ENCODE results near the gene MXRA8.

The MXRA8 gene

DNA sequence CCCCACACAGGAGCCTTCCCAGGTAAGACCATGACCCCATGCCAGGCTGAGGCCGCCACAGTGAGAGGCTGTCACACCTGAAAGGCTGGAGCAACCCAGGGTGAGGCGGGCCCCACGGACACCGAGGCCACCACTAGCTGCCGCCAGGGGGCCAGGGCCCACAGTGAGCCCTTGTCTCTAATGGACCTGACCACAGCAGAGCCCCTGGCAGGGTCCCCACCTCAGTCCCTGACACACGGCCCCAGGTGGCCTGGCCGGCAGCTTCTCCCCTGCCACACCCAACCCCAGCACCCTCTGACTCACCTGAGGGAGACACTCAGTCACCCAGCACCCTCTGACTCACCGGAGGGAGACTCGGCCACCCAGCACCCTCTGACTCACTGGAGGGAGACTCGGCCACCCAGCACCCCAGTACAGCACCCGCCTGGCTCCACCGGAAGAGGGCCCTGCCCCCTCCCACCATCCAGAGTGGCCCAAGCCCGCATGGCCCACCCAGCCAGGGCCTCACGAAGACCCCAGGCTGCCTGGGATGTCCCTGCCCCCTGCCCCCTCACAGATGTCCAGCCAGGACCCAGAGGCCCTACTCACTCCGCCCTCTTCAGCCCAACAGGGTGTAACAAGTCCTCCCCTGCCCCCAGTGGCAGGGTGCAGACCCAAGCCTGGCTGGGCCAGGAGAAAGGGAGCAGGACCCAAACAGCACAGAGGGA lies 13.5 kb downstream of the MXRA8 start:
- no peak overlapping the region for H3K27ac ChIP-seq (ENCODE audit: insufficient read depth, low read length, poor library complexity, severe bottlenecking)
- H3K4me3 ChIP-seq (ENCODE audit: insufficient read depth, low read depth, low read length, poor library complexity, severe bottlenecking), result no peak overlapping the region
- H3K36me3 ChIP-seq (ENCODE audit: control insufficient read depth, insufficient read depth, low read length), result peaks cover 5% of the 10 kb centered on the region
- no peaks in the 10 kb centered on the region for H3K27me3 ChIP-seq (replicated peaks; ENCODE audit: control insufficient read depth, insufficient read depth, low read length, poor library complexity, severe bottlenecking)
- peak in 1 of 3 donors; percentile 29 for DNase-seq
- H3K9me3 ChIP-seq (ENCODE audit: control insufficient read depth, low read length), result no peaks in the 10 kb centered on the region
- H3K4me1 ChIP-seq (ENCODE audit: control insufficient read depth, insufficient read depth, low read length, poor library complexity, severe bottlenecking), result peaks cover 17% of the 10 kb centered on the region

DNA sequence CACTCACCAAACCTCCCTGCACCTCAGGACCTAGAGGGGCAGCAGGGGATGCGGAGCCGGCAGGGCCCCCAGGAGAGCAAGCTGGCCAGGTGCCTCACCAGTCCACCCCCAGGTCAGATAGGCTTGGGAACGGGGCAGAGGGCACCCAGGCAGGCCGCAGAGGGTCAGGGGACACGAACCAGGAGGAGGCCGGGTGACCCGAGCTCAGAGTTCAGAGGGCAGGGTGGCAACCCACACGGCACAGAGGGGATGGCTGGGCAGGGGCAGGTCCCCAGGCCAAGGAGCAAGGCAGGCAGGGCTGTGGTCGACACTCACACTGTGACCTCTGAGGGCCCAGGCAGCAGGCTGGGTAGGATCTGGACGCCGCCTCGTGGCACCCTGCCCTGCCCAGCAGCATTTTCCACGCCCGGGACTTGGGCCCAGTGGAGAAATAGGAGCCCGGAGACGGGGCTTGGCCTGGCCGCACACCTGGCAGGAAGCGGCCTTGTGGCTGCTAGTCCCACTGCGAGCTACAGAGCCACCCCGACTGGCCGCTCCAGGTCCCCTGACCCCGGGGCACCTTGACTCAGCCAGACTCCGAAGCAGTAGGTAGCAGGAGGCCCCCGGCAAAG lies 14.4 kb downstream of the MXRA8 start:
- Histone ChIP-seq H3K27me3 (replicated peaks; ENCODE audit: control insufficient read depth, insufficient read depth, low read length, poor library complexity, severe bottlenecking) (no peaks in the 10 kb centered on the region), H3K9me3 (ENCODE audit: control insufficient read depth, low read length) (no peaks in the 10 kb centered on the region), H3K36me3 (ENCODE audit: control insufficient read depth, insufficient read depth, low read length) (peaks cover 9% of the 10 kb centered on the region), H3K27ac (ENCODE audit: insufficient read depth, low read length, poor library complexity, severe bottlenecking) (no peak overlapping the region), H3K4me1 (ENCODE audit: control insufficient read depth, insufficient read depth, low read length, poor library complexity, severe bottlenecking) (peaks cover 16% of the 10 kb centered on the region), H3K4me3 (ENCODE audit: insufficient read depth, low read depth, low read length, poor library complexity, severe bottlenecking) (no peak overlapping the region)
- DNase-seq, result no peak

DNA sequence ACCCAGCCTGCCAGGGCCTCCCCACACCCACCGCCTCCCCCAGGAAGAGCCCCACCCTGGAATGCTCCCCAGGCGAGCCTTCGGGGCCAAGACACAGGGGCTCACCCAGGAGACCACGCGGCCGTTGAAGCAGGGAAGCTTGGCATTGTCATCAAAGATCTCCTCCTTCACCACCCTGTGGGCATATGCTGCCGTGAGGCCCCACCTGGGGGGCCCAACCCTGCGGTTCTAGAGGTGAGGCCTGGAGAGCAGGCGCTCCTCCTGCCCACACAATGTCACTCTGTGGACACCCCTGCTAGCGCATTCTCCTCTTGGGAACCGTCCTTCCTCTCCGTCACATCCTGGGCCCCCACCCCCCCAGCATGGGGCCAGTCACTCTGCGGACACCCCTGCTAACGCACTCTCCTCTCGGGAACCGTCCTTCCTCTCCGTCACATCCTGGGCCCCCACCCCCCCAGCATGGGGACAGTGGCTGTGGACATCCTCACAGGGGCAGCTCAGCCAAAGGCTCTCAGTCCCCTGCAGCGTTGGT lies 15.7 kb downstream of the MXRA8 start:
- Histone ChIP-seq H3K9me3 (ENCODE audit: control insufficient read depth, low read length) (no peaks in the 10 kb centered on the region), H3K27ac (ENCODE audit: insufficient read depth, low read length, poor library complexity, severe bottlenecking) (no peak overlapping the region), H3K36me3 (ENCODE audit: control insufficient read depth, insufficient read depth, low read length) (peaks cover 11% of the 10 kb centered on the region), H3K4me1 (ENCODE audit: control insufficient read depth, insufficient read depth, low read length, poor library complexity, severe bottlenecking) (peaks cover 7% of the 10 kb centered on the region), H3K27me3 (replicated peaks; ENCODE audit: control insufficient read depth, insufficient read depth, low read length, poor library complexity, severe bottlenecking) (no peaks in the 10 kb centered on the region), H3K4me3 (ENCODE audit: insufficient read depth, low read depth, low read length, poor library complexity, severe bottlenecking) (no peak overlapping the region)
- no peak for DNase-seq

DNA sequence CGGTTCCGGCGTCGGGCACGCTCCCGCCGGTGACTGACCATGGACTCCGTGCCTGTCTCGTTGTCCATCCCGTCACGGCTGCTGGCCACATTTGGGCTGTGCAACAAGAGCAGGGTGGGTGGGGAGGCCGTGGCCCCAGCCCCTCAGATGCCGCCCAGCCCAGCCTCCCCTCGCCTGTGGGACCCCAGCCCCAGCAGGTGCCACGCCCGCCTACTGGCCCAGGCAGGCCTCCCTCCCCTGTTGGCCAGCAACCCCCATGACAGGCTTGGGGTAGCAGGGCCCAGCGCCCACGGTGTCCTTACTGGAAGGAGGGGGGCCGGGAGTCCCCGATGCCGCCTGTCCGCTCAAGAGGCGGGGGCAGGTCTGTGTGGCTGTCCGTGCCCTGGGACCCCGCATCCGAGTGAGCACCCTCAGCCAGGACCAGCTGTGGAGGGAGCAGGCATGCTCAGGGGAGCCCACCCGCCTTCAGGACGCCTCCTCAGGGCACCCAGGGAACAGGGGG lies 16.2 kb downstream of the MXRA8 start:
- H3K27me3 ChIP-seq (replicated peaks; ENCODE audit: control insufficient read depth, insufficient read depth, low read length, poor library complexity, severe bottlenecking), result no peaks in the 10 kb centered on the region
- no peaks in the 10 kb centered on the region for H3K9me3 ChIP-seq (ENCODE audit: control insufficient read depth, low read length)
- peaks cover 2% of the 10 kb centered on the region for H3K4me1 ChIP-seq (ENCODE audit: control insufficient read depth, insufficient read depth, low read length, poor library complexity, severe bottlenecking)
- DNase-seq, result no peak
- H3K4me3 ChIP-seq (ENCODE audit: insufficient read depth, low read depth, low read length, poor library complexity, severe bottlenecking), result no peak overlapping the region
- no peak overlapping the region for H3K27ac ChIP-seq (ENCODE audit: insufficient read depth, low read length, poor library complexity, severe bottlenecking)
- peaks cover 11% of the 10 kb centered on the region for H3K36me3 ChIP-seq (ENCODE audit: control insufficient read depth, insufficient read depth, low read length)

DNA sequence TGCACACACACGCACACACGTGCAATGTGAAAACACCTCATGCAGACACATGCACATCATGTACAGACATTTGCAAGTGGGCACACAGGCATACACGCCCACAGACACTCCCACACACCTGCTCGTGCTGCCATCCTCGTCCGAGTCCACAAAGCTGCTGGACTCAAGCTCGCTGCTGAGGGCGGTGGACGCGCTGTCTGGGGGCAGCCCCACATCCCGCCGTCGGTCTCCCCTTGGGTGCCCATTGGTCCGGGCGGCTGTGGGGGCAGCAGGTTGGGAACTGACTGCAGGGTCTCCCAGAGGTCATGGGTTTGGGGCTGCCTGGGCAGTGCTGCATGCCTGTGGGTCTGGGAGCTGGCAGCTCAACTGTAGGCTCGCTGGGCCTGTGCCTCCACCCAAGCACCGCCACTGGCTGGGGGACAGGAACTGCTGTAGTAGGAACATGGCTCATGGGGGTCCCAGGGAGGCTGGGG lies 16.8 kb downstream of the MXRA8 start:
- H3K27ac ChIP-seq (ENCODE audit: insufficient read depth, low read length, poor library complexity, severe bottlenecking), result no peak overlapping the region
- peaks cover 11% of the 10 kb centered on the region for H3K36me3 ChIP-seq (ENCODE audit: control insufficient read depth, insufficient read depth, low read length)
- no peaks in the 10 kb centered on the region for H3K4me1 ChIP-seq (ENCODE audit: control insufficient read depth, insufficient read depth, low read length, poor library complexity, severe bottlenecking)
- H3K4me3 ChIP-seq (ENCODE audit: insufficient read depth, low read depth, low read length, poor library complexity, severe bottlenecking), result no peak overlapping the region
- H3K9me3 ChIP-seq (ENCODE audit: control insufficient read depth, low read length), result no peaks in the 10 kb centered on the region
- no peaks in the 10 kb centered on the region for H3K27me3 ChIP-seq (replicated peaks; ENCODE audit: control insufficient read depth, insufficient read depth, low read length, poor library complexity, severe bottlenecking)
- no peak for DNase-seq

DNA sequence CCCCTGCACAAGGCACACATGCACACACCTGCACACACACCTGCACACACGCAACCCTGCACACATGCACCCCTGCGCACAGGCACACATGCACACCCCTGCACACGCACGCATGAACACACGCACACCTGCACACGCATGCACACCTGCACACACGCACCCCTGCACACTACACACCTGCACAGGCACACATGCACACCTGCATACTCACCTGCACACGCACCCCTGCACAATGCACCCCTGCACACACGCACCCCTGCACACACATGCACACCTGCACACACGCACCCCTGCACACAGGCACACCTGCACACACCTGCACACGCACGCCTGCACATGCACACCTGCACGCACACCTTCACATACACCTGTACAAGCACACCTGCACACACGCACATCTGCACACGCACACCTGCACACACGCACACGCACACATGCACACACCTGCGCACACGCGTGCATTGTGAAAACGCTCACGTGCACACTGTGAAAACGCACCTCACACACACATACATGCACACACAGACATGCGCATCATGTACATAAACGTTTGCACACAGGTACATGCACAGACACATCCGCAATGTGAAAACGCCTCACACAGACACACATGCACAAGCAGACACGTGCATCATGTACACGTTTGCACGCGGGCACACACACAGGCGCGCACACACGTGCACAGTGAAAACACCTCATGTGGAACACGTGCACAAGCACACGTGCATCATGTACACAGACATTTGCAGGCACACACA lies 17.4 kb downstream of the MXRA8 start:
- peaks cover 11% of the 10 kb centered on the region for H3K36me3 ChIP-seq (ENCODE audit: control insufficient read depth, insufficient read depth, low read length)
- DNase-seq, result no peak
- H3K27me3 ChIP-seq (replicated peaks; ENCODE audit: control insufficient read depth, insufficient read depth, low read length, poor library complexity, severe bottlenecking), result no peaks in the 10 kb centered on the region
- H3K4me3 ChIP-seq (ENCODE audit: insufficient read depth, low read depth, low read length, poor library complexity, severe bottlenecking), result no peak overlapping the region
- no peaks in the 10 kb centered on the region for H3K4me1 ChIP-seq (ENCODE audit: control insufficient read depth, insufficient read depth, low read length, poor library complexity, severe bottlenecking)
- H3K27ac ChIP-seq (ENCODE audit: insufficient read depth, low read length, poor library complexity, severe bottlenecking), result no peak overlapping the region
- H3K9me3 ChIP-seq (ENCODE audit: control insufficient read depth, low read length), result no peaks in the 10 kb centered on the region

DNA sequence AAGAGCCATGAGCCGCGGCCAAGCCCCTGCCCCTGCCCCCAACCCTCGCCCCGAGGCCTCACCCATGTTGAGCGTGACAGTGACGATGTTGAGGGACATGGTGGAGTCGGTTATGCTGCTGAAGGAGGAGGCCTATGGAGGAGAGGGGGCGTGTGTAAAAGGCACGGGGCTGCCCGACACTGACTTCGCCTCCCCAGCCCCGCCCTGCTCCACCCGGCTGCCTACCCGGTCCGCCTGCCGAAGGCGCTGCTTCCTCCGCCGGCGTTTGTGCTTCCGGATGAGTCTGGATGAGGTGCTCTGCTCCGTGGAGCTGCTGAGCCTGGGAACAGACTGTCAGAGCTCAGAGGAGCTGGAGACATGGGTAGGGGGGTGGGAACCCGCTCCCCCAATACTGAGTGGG lies 18.2 kb downstream of the MXRA8 start:
- H3K27me3 ChIP-seq (replicated peaks; ENCODE audit: control insufficient read depth, insufficient read depth, low read length, poor library complexity, severe bottlenecking), result no peaks in the 10 kb centered on the region
- H3K36me3 ChIP-seq (ENCODE audit: control insufficient read depth, insufficient read depth, low read length), result peaks cover 11% of the 10 kb centered on the region
- H3K27ac ChIP-seq (ENCODE audit: insufficient read depth, low read length, poor library complexity, severe bottlenecking), result no peak overlapping the region
- H3K4me3 ChIP-seq (ENCODE audit: insufficient read depth, low read depth, low read length, poor library complexity, severe bottlenecking), result no peak overlapping the region
- no peaks in the 10 kb centered on the region for H3K4me1 ChIP-seq (ENCODE audit: control insufficient read depth, insufficient read depth, low read length, poor library complexity, severe bottlenecking)
- no peaks in the 10 kb centered on the region for H3K9me3 ChIP-seq (ENCODE audit: control insufficient read depth, low read length)
- no peak for DNase-seq

DNA sequence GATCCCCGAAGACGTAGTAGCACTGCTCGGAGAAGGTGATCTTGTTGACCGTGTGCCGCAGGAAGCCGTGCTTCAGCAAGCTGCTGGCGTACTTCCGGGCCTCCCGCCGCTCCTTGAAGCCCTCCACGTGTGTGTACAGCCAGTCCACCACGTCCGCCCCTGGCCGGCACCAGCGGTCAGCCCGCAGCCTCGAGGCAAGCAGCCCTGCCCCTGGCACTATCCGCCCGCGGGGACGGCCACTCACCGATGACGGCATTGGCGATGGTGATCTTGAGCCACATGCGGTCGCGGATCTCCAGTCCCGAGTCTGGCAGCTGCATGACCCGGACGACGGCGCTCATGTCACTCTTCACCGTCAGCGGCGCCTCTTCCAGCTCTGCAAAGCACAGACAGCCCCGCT lies 20.1 kb downstream of the MXRA8 start:
- Histone ChIP-seq H3K36me3 (ENCODE audit: control insufficient read depth, insufficient read depth, low read length) (peaks cover 11% of the 10 kb centered on the region), H3K27me3 (replicated peaks; ENCODE audit: control insufficient read depth, insufficient read depth, low read length, poor library complexity, severe bottlenecking) (no peaks in the 10 kb centered on the region), H3K27ac (ENCODE audit: insufficient read depth, low read length, poor library complexity, severe bottlenecking) (no peak overlapping the region), H3K4me1 (ENCODE audit: control insufficient read depth, insufficient read depth, low read length, poor library complexity, severe bottlenecking) (no peaks in the 10 kb centered on the region), H3K4me3 (ENCODE audit: insufficient read depth, low read depth, low read length, poor library complexity, severe bottlenecking) (no peak overlapping the region), H3K9me3 (ENCODE audit: control insufficient read depth, low read length) (no peaks in the 10 kb centered on the region)
- DNase-seq, result no peak

DNA sequence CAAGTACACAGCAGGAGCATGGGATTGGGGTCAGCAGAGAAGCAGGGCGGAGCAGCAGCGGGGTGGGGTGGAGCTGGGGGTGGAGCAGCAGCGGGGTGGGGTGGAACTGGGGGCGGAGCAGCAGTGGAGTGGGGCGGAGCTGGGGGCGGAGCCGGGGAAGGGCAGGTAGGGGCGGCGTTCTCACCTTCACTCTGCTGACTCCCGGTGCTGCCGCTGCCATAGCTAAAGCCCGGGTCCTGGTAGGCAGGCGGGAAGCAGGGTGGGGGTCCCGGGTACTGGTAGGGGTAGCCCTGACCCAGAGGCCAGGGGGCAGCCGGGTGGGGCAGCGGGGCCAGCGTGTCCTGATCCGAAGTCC lies 20.6 kb downstream of the MXRA8 start:
- no peak overlapping the region for H3K4me3 ChIP-seq (ENCODE audit: insufficient read depth, low read depth, low read length, poor library complexity, severe bottlenecking)
- H3K9me3 ChIP-seq (ENCODE audit: control insufficient read depth, low read length), result no peaks in the 10 kb centered on the region
- no peaks in the 10 kb centered on the region for H3K4me1 ChIP-seq (ENCODE audit: control insufficient read depth, insufficient read depth, low read length, poor library complexity, severe bottlenecking)
- no peak overlapping the region for H3K27ac ChIP-seq (ENCODE audit: insufficient read depth, low read length, poor library complexity, severe bottlenecking)
- no peaks in the 10 kb centered on the region for H3K27me3 ChIP-seq (replicated peaks; ENCODE audit: control insufficient read depth, insufficient read depth, low read length, poor library complexity, severe bottlenecking)
- peaks cover 11% of the 10 kb centered on the region for H3K36me3 ChIP-seq (ENCODE audit: control insufficient read depth, insufficient read depth, low read length)
- DNase-seq, result peak in 1 of 3 donors; percentile 9
